K562 (cell line): ENCODE data around the gene DTNA. TPM values are rescaled to one million over a fixed set of nuclear protein-coding genes. Genes with fewer than 3 reads are reported as not detected.

Experiments used
- ATAC-seq: fragments of 200-7000 bp; cut with Tn5 transposase; 3 replicates; pipeline ENCODE4 v1.9.1; 2020; ENCODE audit warnings: moderate library complexity
- BruUV-seq: library from RNA; stranded (reverse); fragments of 400-500 nt; replicated peaks from 2 replicates; lab custom pipeline; 2021; lab: Mats Ljungman, UMichigan
- CTCF ChIA-PET: fragments of 300-600 bp; formaldehyde crosslinking; extraction: SDS; loops from one replicate; lab custom pipeline; 2021; ENCODE audit warnings: low intra/inter-chr PET ratio; lab: Yijun Ruan, JAX
- POLR2A ChIA-PET: fragments of 300-600, 350-650 bp; sonication (Branson Sonifier 250); formaldehyde crosslinking; extraction: SDS; loops from one replicate; lab custom pipeline; 2021; ENCODE audit warnings: antibody characterized with exemption, inconsistent platforms; lab: Yijun Ruan, JAX
- DNase-seq, 4 experiments: peaks; one replicate each; pipeline versions ENCODE4 v3.0.0 to v3.0.0-alpha.2; 2011 to 2018; ENCODE audit warnings: low spot score in 3 of 4, mixed read lengths in 3 of 4; ENCODE audit errors: extremely low read depth in 1 of 4
- FAIRE-seq: peaks from 2 replicates; lab custom pipeline; 2011; peaks lifted over from hg19 to GRCh38; lab: Jason Lieb, UNC
- H2AFZ ChIP-seq: 2 replicates; pipeline ENCODE4 v1.6.0; 2011; ENCODE audit warnings: low read depth, low read length, control low read depth, inconsistent platforms
- H3K27ac ChIP-seq: fragments of 200-600 bp; 3 replicates; pipeline ENCODE4 v1.8.0; 2011; ENCODE audit warnings: low read depth, mild to moderate bottlenecking, control low read depth, inconsistent platforms, low read length, moderate library complexity, mixed read lengths; ENCODE audit errors: extremely low read depth
- H3K27me3 ChIP-seq, 2 experiments: fragments of 300-600 bp in 1 of 2; 2 replicates in 1 of 2; 3 replicates in 1 of 2; pipeline versions ENCODE4 v1.6.0 to v1.8.0; 2011; ENCODE audit warnings: inconsistent platforms in 2 of 2, low read length in 2 of 2, mild to moderate bottlenecking in 1 of 2, mixed read lengths in 1 of 2, moderate library complexity in 1 of 2; ENCODE audit not compliant: control insufficient read depth in 2 of 2, insufficient read depth in 2 of 2
- H3K36me3 ChIP-seq: fragments of 300-600 bp; 3 replicates; pipeline ENCODE4 v1.8.0; 2011; ENCODE audit warnings: mild to moderate bottlenecking, low read length, inconsistent platforms; ENCODE audit not compliant: control insufficient read depth, insufficient read depth
- H3K4me1 ChIP-seq, 2 experiments: fragments of 200-600 bp in 1 of 2; replicated peaks in 1 of 2; 2 replicates in 1 of 2; 3 replicates in 1 of 2; pipeline versions ENCODE4 v1.5.1 to v1.8.0; 2011; ENCODE audit warnings: inconsistent platforms in 2 of 2, low read length in 2 of 2, mild to moderate bottlenecking in 1 of 2, mixed read lengths in 1 of 2, moderate library complexity in 1 of 2; ENCODE audit not compliant: control insufficient read depth in 2 of 2, insufficient read depth in 2 of 2
- H3K4me2 ChIP-seq: 2 replicates; pipeline ENCODE4 v1.6.1; 2011; ENCODE audit warnings: low read length, control low read depth, inconsistent platforms, mixed read lengths; ENCODE audit not compliant: insufficient read depth
- H3K4me3 ChIP-seq: fragments of 200-600 bp; sonication (generic), shearing (Covaris generic); 2 replicates; pipeline ENCODE4 v1.5.1; 2016; ENCODE audit warnings: control low read depth, inconsistent platforms
- H3K79me2 ChIP-seq: fragments of 200-600 bp; 3 replicates; pipeline ENCODE4 v1.8.0; 2011; ENCODE audit warnings: low read length, inconsistent platforms; ENCODE audit not compliant: control insufficient read depth, insufficient read depth
- H3K9ac ChIP-seq, 2 experiments: 2 replicates each; pipeline versions ENCODE4 v1.6.0 to v1.6.1; 2011; ENCODE audit warnings: low read depth in 2 of 2, low read length in 2 of 2, control low read depth in 1 of 2, inconsistent platforms in 1 of 2, mild to moderate bottlenecking in 1 of 2, mixed read lengths in 1 of 2; ENCODE audit not compliant: insufficient read depth in 1 of 2
- H3K9me1 ChIP-seq: one replicate; pipeline ENCODE4 v1.6.0; 2011; ENCODE audit warnings: inconsistent platforms, mild to moderate bottlenecking, low read length, moderate library complexity; ENCODE audit not compliant: control insufficient read depth, insufficient read depth
- H3K9me3 ChIP-seq: replicated peaks from 2 replicates; pipeline ENCODE4 v1.5.1; 2011; ENCODE audit warnings: low read depth, low read length, inconsistent platforms; ENCODE audit not compliant: control insufficient read depth, insufficient read depth
- H4K20me1 ChIP-seq: replicated peaks from 2 replicates; pipeline ENCODE4 v1.6.1; 2011; ENCODE audit warnings: low read length, inconsistent platforms, mixed read lengths; ENCODE audit not compliant: control insufficient read depth, insufficient read depth
- C11orf30 ChIP-seq: fragments of 450-650 bp; IDR thresholded peaks from 2 replicates; pipeline ENCODE4 v1.6.1; 2016; ENCODE audit warnings: low read depth, mild to moderate bottlenecking
- ESRRA ChIP-seq: fragments of 450-650 bp; IDR thresholded peaks from 2 replicates; pipeline ENCODE4 v1.6.1; 2014; ENCODE audit warnings: low read depth, mild to moderate bottlenecking, moderate library complexity, borderline replicate concordance
- GTF2A2 ChIP-seq: IDR thresholded peaks from 2 replicates; pipeline ENCODE4 v1.6.1; 2016; ENCODE audit warnings: mild to moderate bottlenecking, missing genetic modification characterization, missing compliant biosample characterization
- HSF4 ChIP-seq: fragments of 250-450 bp; sonication (Bioruptor Pico); IDR thresholded peaks from 2 replicates; pipeline ENCODE4 v2.1.2; 2022; ENCODE audit warnings: mild to moderate bottlenecking, moderate library complexity, borderline replicate concordance
- MTA3 ChIP-seq: fragments of 450-650 bp; formaldehyde crosslinking; IDR thresholded peaks from 2 replicates; pipeline ENCODE4 v1.6.1; 2017; ENCODE audit warnings: mild to moderate bottlenecking, borderline replicate concordance
- MTF1 ChIP-seq: fragments of 250-450 bp; sonication (Bioruptor Pico); IDR thresholded peaks from 2 replicates; pipeline ENCODE4 v1.9.0; 2021; ENCODE audit warnings: moderate library complexity, mild to moderate bottlenecking, inconsistent platforms, borderline replicate concordance
- TARDBP ChIP-seq: fragments of 450-650 bp; IDR thresholded peaks from 2 replicates; pipeline ENCODE4 v1.6.1; 2016
- ZFP30 ChIP-seq: fragments of 250-450 bp; sonication (Bioruptor Pico); IDR thresholded peaks from 2 replicates; pipeline ENCODE4 v1.8.0; 2022; ENCODE audit warnings: moderate library complexity, mild to moderate bottlenecking, inconsistent platforms, borderline replicate concordance
- ZNF41 ChIP-seq: fragments of 250-450 bp; sonication (Bioruptor Pico); conservative IDR thresholded peaks from 2 replicates; pipeline ENCODE4 v1.4.0; 2020; ENCODE audit warnings: mild to moderate bottlenecking
- ZNF830 ChIP-seq: fragments of 250-450 bp; sonication (Bioruptor Pico); IDR thresholded peaks from 2 replicates; pipeline ENCODE4 v1.5.0; 2021; ENCODE audit warnings: mild to moderate bottlenecking
- WGBS: fragments of 100-300 bp; shearing (Covaris generic); methylation state at CpG from one replicate; pipeline ENCODE4 v1.1.6; 2016; ENCODE audit warnings: low coverage, mixed read lengths; ENCODE audit not compliant: insufficient coverage; ENCODE audit errors: missing lambda C conversion rate; 5-methylcytosine and 5-hydroxymethylcytosine counted together
- in situ Hi-C: fragments of 300-500 bp; cut with MboI; formaldehyde crosslinking; loops from 4 replicates; pipeline ENCODE4 v1.15.0; 2018; ENCODE audit warnings: inconsistent platforms, mixed read lengths
- intact Hi-C: fragments of 100-400 bp; cut with micrococcal nuclease; formaldehyde crosslinking; loops from 2 replicates; pipeline ENCODE4 v1.14.2; 2022
- polyA plus RNA-seq, 8 experiments: library from polyadenylated mRNA; depleted of rRNA in 4 of 8; stranded (reverse) in 5 of 8; unstranded in 3 of 8; fragments of >200 nt; fragmentation: Nextera tagmentation in 2 of 8; fragmentation: Illumina TruSeq in 1 of 8; extraction: Ambion mirVana in 2 of 8; extraction: Trizol in 1 of 8; gene quantifications; 2 replicates each; pipeline versions ENCODE4 v1.2.1 to v1.2.3, GENCODE V29; 2011 to 2014; ENCODE audit warnings: inconsistent platforms in 1 of 8, missing spikeins in 1 of 8
- total RNA-seq, 7 experiments: library from RNA; depleted of rRNA in 6 of 7; stranded (reverse); fragments of >200 nt in 6 of 7; fragmentation: Illumina TruSeq in 2 of 7; extraction: Trizol in 2 of 7; gene quantifications; 2 replicates each; pipeline versions ENCODE4 v1.2.1 to v1.2.3, GENCODE V29; 2011 to 2021; ENCODE audit warnings: low replicate concordance in 1 of 7
- TF ChIP-seq, protein P1 (sequence below): fragments of 150-350 bp; IDR thresholded peaks from 2 replicates; pipeline ENCODE4 v1.6.1; 2014; ENCODE audit warnings: low read depth, mild to moderate bottlenecking, low read length, borderline replicate concordance
- TF ChIP-seq, protein P2 (sequence below): fragments of 450-650 bp; IDR thresholded peaks from 2 replicates; pipeline ENCODE4 v1.6.1; 2016; ENCODE audit warnings: missing biosample characterization, missing genetic modification characterization

Gene DTNA
- total and polyA plus RNA-seq, 9 of the 15 experiments (the other 6 are each of a cell fraction or from before 2014, with no cell fraction given): 0.07 to 2.4 (median 0.22) TPM; not detected in 2

GRCh38 chr18:34754300-34754699, 44.2 kb downstream of the DTNA start:
- H3K27me3 ChIP-seq: no peaks in the 10 kb centered on the region
- H3K9ac ChIP-seq: no peak overlapping the region
- H2AFZ ChIP-seq: no peak overlapping the region
- in situ Hi-C loops (no loop called here), intact Hi-C loops (no loop called here)
- H3K9me3 ChIP-seq: no peaks in the 10 kb centered on the region
- no peaks in the 10 kb centered on the region for H4K20me1 ChIP-seq
- H3K36me3 ChIP-seq: no peaks in the 10 kb centered on the region
- H3K9me1 ChIP-seq: no peaks in the 10 kb centered on the region
- CTCF ChIA-PET: no interaction called here
- no TSS peak for BruUV-seq
- H3K4me2 ChIP-seq: no peak overlapping the region
- H3K4me3 ChIP-seq: no peak overlapping the region
- H3K27ac ChIP-seq: no peak overlapping the region
- ATAC-seq (no peak), FAIRE-seq (no peak), DNase-seq (no peak)
- POLR2A ChIA-PET: no interaction called here
- no peaks in the 10 kb centered on the region for H3K79me2 ChIP-seq
- 0% methylated on average over 5 of the region's 5 CpGs for WGBS
- H3K4me1 ChIP-seq: no peaks in the 10 kb centered on the region
- TF ChIP-seq, protein P1, sequence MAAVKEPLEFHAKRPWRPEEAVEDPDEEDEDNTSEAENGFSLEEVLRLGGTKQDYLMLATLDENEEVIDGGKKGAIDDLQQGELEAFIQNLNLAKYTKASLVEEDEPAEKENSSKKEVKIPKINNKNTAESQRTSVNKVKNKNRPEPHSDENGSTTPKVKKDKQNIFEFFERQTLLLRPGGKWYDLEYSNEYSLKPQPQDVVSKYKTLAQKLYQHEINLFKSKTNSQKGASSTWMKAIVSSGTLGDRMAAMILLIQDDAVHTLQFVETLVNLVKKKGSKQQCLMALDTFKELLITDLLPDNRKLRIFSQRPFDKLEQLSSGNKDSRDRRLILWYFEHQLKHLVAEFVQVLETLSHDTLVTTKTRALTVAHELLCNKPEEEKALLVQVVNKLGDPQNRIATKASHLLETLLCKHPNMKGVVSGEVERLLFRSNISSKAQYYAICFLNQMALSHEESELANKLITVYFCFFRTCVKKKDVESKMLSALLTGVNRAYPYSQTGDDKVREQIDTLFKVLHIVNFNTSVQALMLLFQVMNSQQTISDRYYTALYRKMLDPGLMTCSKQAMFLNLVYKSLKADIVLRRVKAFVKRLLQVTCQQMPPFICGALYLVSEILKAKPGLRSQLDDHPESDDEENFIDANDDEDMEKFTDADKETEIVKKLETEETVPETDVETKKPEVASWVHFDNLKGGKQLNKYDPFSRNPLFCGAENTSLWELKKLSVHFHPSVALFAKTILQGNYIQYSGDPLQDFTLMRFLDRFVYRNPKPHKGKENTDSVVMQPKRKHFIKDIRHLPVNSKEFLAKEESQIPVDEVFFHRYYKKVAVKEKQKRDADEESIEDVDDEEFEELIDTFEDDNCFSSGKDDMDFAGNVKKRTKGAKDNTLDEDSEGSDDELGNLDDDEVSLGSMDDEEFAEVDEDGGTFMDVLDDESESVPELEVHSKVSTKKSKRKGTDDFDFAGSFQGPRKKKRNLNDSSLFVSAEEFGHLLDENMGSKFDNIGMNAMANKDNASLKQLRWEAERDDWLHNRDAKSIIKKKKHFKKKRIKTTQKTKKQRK: no peak
- TF ChIP-seq MTA3: no peak
- no peak for TF ChIP-seq HSF4 (CRISPR knock-in tag)
- TF ChIP-seq ZNF830 (CRISPR knock-in tag): no peak
- no peak for TF ChIP-seq GTF2A2 (tag)
- no peak for TF ChIP-seq ESRRA
- no peak for TF ChIP-seq C11orf30
- no peak for TF ChIP-seq TARDBP
- no peak for TF ChIP-seq ZFP30
- no peak for TF ChIP-seq MTF1 (CRISPR knock-in tag)
- TF ChIP-seq, protein P2, sequence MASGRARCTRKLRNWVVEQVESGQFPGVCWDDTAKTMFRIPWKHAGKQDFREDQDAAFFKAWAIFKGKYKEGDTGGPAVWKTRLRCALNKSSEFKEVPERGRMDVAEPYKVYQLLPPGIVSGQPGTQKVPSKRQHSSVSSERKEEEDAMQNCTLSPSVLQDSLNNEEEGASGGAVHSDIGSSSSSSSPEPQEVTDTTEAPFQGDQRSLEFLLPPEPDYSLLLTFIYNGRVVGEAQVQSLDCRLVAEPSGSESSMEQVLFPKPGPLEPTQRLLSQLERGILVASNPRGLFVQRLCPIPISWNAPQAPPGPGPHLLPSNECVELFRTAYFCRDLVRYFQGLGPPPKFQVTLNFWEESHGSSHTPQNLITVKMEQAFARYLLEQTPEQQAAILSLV (tag): no peak
- no peak for TF ChIP-seq ZNF41 (CRISPR knock-in tag)
